ENCODE measurements around the gene EYA4.
A peak's percentile ranks its signal among the peaks of the same experiment; 100 is the strongest.

The EYA4 gene

GRCh38 chr6:133248241-133249001 lies 7.3 kb downstream of the EYA4 start:
- DNase-seq (ENCODE audit: low read depth) = peak; percentile 31
- TF ChIP-seq, protein P1, sequence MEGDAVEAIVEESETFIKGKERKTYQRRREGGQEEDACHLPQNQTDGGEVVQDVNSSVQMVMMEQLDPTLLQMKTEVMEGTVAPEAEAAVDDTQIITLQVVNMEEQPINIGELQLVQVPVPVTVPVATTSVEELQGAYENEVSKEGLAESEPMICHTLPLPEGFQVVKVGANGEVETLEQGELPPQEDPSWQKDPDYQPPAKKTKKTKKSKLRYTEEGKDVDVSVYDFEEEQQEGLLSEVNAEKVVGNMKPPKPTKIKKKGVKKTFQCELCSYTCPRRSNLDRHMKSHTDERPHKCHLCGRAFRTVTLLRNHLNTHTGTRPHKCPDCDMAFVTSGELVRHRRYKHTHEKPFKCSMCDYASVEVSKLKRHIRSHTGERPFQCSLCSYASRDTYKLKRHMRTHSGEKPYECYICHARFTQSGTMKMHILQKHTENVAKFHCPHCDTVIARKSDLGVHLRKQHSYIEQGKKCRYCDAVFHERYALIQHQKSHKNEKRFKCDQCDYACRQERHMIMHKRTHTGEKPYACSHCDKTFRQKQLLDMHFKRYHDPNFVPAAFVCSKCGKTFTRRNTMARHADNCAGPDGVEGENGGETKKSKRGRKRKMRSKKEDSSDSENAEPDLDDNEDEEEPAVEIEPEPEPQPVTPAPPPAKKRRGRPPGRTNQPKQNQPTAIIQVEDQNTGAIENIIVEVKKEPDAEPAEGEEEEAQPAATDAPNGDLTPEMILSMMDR (IDR thresholded peaks at IDR 0.05; ENCODE audit: low read length, missing control alignments) = no peak
- no peak overlapping the region for H3K4me3 ChIP-seq (replicated peaks; ENCODE audit: low read depth, low read length)

GRCh38 chr6:133251688-133252087 lies 10.5 kb downstream of the EYA4 start:
- H3K4me3 ChIP-seq (replicated peaks; ENCODE audit: low read depth, low read length) = no peak overlapping the region
- TF ChIP-seq, protein P1 (IDR thresholded peaks at IDR 0.05; ENCODE audit: low read length, missing control alignments) = no peak
- no peak for DNase-seq (ENCODE audit: low read depth)

- peak; percentile 44 for DNase-seq (ENCODE audit: low read depth)
- H3K4me3 ChIP-seq (replicated peaks; ENCODE audit: low read depth, low read length) = no peak overlapping the region
- TF ChIP-seq, protein P1 (IDR thresholded peaks at IDR 0.05; ENCODE audit: low read length, missing control alignments) = no peak
Measured at GRCh38 chr6:133254552-133255228, 13.5 kb downstream of the EYA4 start.

DNA sequence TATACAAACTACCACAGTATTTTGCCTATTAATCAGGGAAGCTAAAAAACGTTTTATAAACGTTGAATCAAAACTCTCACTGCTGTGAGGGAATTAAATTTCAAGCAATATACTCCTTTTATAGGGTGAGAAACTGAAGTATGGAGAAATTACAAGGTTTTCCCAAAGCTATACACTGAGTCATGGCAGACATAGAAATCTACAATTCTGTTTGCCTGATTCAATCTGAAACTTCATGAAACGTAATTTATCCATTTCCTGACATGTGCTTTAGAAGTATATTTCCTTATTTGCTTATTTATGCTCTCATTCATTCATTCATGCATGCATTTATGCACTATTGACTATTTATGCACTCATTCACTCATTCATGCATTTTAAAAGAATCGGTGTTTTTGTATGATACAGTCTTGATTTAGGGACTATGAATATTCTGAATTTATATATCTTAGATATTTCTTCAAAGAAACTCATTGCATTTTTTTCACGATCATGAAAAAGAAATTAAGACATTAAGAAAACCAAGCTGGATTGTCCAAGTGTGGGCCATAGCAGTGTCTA lies 16.5 kb downstream of the EYA4 start:
- TF ChIP-seq, protein P1 (IDR thresholded peaks at IDR 0.05; ENCODE audit: low read length, missing control alignments) = no peak
- no peak overlapping the region for H3K4me3 ChIP-seq (replicated peaks; ENCODE audit: low read depth, low read length)
- DNase-seq (ENCODE audit: low read depth) = no peak

GRCh38 chr6:133259561-133259960 lies 18.4 kb downstream of the EYA4 start:
- DNase-seq (ENCODE audit: low read depth) = no peak
- no peak overlapping the region for H3K4me3 ChIP-seq (replicated peaks; ENCODE audit: low read depth, low read length)
- TF ChIP-seq, protein P1 (IDR thresholded peaks at IDR 0.05; ENCODE audit: low read length, missing control alignments) = no peak

- TF ChIP-seq, protein P1 (IDR thresholded peaks at IDR 0.05; ENCODE audit: low read length, missing control alignments) = no peak
- DNase-seq (ENCODE audit: low read depth) = no peak
- H3K4me3 ChIP-seq (replicated peaks; ENCODE audit: low read depth, low read length) = no peak overlapping the region
Measured at GRCh38 chr6:133262804-133263203, 21.6 kb downstream of the EYA4 start.

All from fibroblast of pulmonary artery (primary cell).